ENCODE measurements around the gene SIAE. TPM values are rescaled to one million over a fixed set of nuclear protein-coding genes. Genes with fewer than 3 reads are reported as not detected.

The SIAE gene
- total RNA-seq, 1 experiment from 2014 or later = 5.9 TPM

GRCh38 chr11:124595302-124595701, 78.2 kb downstream of the SIAE start:
- in situ Hi-C loops (cut with HindIII; ENCODE audit: low sequenced_read_pairs) = no loop called here

GRCh38 chr11:124592627-124593026, 80.9 kb downstream of the SIAE start:
- DNase-seq (ENCODE audit: low spot score) = no peak
- in situ Hi-C loops (cut with HindIII; ENCODE audit: low sequenced_read_pairs) = no loop called here

More at GRCh38 chr11:124595302-124595701, 78.2 kb downstream of the SIAE start:
- DNase-seq (ENCODE audit: low spot score) = no peak

DNA sequence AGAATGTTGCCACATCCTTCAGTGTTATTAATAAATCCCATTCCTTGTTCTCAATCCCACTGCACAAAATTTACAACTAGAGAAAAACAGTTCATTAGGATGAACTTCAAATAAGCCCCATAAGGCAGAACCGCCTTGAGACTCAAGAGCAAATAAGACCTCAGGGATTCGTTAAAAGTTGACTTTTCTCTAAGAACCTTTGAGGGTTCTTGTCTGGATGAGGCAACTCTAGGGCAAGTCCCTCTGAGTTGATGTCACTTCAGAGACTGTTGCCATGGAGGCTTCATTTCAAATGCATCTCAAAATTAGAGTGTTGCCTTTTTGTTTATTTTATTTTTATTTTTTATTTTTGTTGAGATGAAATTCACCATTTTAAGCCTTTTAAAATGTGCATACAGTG, 82.1 kb downstream of the SIAE start:
- in situ Hi-C loops (cut with HindIII; ENCODE audit: low sequenced_read_pairs) = no loop called here
- DNase-seq (ENCODE audit: low spot score) = no peak

DNA sequence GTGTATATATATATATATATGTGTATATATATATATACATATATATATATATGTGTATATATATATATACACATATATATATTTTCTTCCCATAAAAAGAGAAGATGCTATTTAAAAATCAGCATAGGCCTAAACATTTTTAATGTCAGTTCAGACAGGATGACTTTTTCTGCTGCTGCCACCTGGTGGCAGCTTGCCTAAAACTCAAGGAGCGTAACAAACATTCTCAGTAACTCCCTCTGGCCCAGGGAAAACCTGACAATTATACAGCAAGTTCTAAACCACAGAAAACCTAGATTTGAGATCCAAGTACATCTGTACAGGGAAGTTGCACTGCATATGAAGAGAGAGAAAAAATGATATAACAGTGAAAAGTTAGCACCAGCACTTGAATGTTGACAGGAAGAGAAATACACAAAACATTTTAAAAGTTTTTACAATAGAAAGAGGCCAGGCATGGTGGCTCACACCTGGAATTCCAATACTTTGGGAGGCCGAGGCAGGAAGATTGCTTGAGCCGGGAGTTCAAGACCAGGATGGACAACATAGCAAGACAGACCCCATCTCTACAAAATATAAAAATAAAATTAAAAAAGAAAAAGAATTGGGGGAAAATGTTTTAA, 87.2 kb downstream of the SIAE start:
- peak; percentile 49 for DNase-seq (ENCODE audit: low spot score)
- in situ Hi-C loops (cut with HindIII; ENCODE audit: low sequenced_read_pairs) = no loop called here

DNA sequence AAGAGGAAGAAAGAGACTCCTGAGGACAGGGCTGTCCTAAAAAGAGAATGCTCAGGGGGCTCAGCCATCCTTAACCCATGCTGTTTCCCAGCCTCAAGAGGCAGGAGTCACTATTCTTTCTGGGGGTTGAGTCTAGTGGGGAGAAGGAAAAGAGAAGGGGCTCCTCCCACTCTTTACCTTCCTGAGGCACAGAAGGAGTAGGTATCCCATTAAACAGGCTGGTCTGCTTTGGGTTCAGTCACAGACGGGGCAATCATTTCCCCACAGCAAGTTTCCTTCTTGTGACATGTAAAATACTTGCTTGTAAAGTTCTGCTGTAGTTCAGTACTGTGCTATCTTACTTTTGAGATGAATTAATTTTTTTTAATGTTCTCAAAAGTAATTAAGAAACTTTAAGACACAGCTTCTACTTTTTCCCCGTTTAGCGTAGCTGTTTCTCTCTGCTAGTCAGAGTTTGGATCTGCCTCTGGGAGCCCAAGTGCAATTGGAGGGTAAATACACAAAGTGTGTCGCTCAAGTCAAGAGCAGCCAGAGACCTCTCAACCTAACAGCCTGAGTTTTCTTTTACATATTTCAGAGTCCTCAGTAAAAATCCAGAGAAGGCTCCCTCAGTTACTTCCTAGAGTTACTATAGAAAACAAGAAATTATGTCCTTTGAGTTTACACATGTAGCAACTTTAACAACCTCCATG, 88.7 kb downstream of the SIAE start:
- DNase-seq (ENCODE audit: low spot score) = no peak
- in situ Hi-C loops (cut with HindIII; ENCODE audit: low sequenced_read_pairs) = no loop called here

- in situ Hi-C loops (cut with HindIII; ENCODE audit: low sequenced_read_pairs) = no loop called here
- DNase-seq (ENCODE audit: low spot score) = no peak
These were observed 89.8 kb downstream of the SIAE start for GRCh38 chr11:124583781-124584180.

Other genes starting within 250 kb of the SIAE start
- not detected in 2 replicates for gene OR8B4, start 248.9 kb downstream of the SIAE start, total RNA-seq (2014; rRNA removed; shearing (Covaris generic))
- not detected in 2 replicates for gene OR8B8, start 228.0 kb downstream of the SIAE start, total RNA-seq (2014; rRNA removed; shearing (Covaris generic))
- gene OR8B12, start 130.1 kb downstream of the SIAE start, total RNA-seq (2014; rRNA removed; shearing (Covaris generic)) = not detected in 2 replicates
- not detected in 2 replicates for gene OR8A1, start 103.7 kb downstream of the SIAE start, total RNA-seq (2014; rRNA removed; shearing (Covaris generic))
- not detected in 2 replicates for gene PANX3, start 62.3 kb downstream of the SIAE start, total RNA-seq (2014; rRNA removed; shearing (Covaris generic))
- 8.7 and 13.0 TPM in 2 replicates for gene TBRG1, start 50.9 kb downstream of the SIAE start, total RNA-seq (2014; rRNA removed; shearing (Covaris generic))
- gene SPA17, start 165 bp upstream of the SIAE start, total RNA-seq (2014; rRNA removed; shearing (Covaris generic)) = 28.8 and 36.9 TPM in 2 replicates
- 1.5 TPM in 1 of 2 replicates, not detected in the other for gene NRGN, start 66.2 kb upstream of the SIAE start, total RNA-seq (2014; rRNA removed; shearing (Covaris generic))
- not detected in 2 replicates for gene VSIG2, start 78.5 kb upstream of the SIAE start, total RNA-seq (2014; rRNA removed; shearing (Covaris generic))
- not detected in 2 replicates for gene ESAM, start 88.6 kb upstream of the SIAE start, total RNA-seq (2014; rRNA removed; shearing (Covaris generic))
- 12.2 and 13.5 TPM in 2 replicates for gene MSANTD2, start 126.7 kb upstream of the SIAE start, total RNA-seq (2014; rRNA removed; shearing (Covaris generic))
- 8.1 and 12.3 TPM in 2 replicates for gene ROBO3, start 191.7 kb upstream of the SIAE start, total RNA-seq (2014; rRNA removed; shearing (Covaris generic))
- not detected in 2 replicates for gene ROBO4, start 224.1 kb upstream of the SIAE start, total RNA-seq (2014; rRNA removed; shearing (Covaris generic))
- gene HEPN1, start 245.5 kb upstream of the SIAE start, total RNA-seq (2014; rRNA removed; shearing (Covaris generic)) = not detected in 2 replicates

Data from G401 (cell line).